Smooth muscle cell (in vitro differentiated cells): ENCODE results near the gene PTGER4. TPM values are rescaled to one million over a fixed set of nuclear protein-coding genes. Genes with fewer than 3 reads are reported as not detected.

Experiments used
- DNase-seq: peaks from one replicate; lab custom pipeline; 2025; ENCODE audit not compliant: unreplicated experiment; lab: John Stamatoyannopoulos, UW
- H2AFZ ChIP-seq: fragments of 200-600 bp; sonication (generic); 2 replicates; pipeline ENCODE4 v1.6.0; 2016; ENCODE audit warnings: antibody characterized with exemption, low read depth, mild to moderate bottlenecking
- H3F3A ChIP-seq: fragments of 200-600 bp; sonication (generic); 2 replicates; pipeline ENCODE4 v1.6.0; 2017; ENCODE audit warnings: antibody characterized with exemption, low read depth
- H3K27ac ChIP-seq: fragments of 200-600 bp; sonication (generic); 2 replicates; pipeline ENCODE4 v1.5.1; 2016; ENCODE audit warnings: low read depth, mild to moderate bottlenecking
- H3K27me3 ChIP-seq: fragments of 200-600 bp; sonication (generic); 2 replicates; pipeline ENCODE4 v1.6.1; 2016; ENCODE audit warnings: low read depth, mild to moderate bottlenecking
- H3K36me3 ChIP-seq: fragments of 200-600 bp; sonication (generic); 2 replicates; pipeline ENCODE4 v1.5.1; 2016; ENCODE audit warnings: low read depth
- H3K4me1 ChIP-seq: fragments of 200-600 bp; sonication (generic); 2 replicates; pipeline ENCODE4 v1.5.1; 2016; ENCODE audit warnings: low read depth
- H3K4me2 ChIP-seq: fragments of 200-600 bp; sonication (generic); 2 replicates; pipeline ENCODE4 v1.6.0; 2016; ENCODE audit warnings: mild to moderate bottlenecking
- H3K4me3 ChIP-seq: fragments of 200-600 bp; sonication (generic); 2 replicates; pipeline ENCODE4 v1.5.1; 2016; ENCODE audit warnings: mild to moderate bottlenecking
- H3K79me2 ChIP-seq: fragments of 200-600 bp; sonication (generic); 2 replicates; pipeline ENCODE4 v1.6.0; 2016; ENCODE audit warnings: low read depth, mild to moderate bottlenecking
- H3K9ac ChIP-seq: fragments of 200-600 bp; sonication (generic); 2 replicates; pipeline ENCODE4 v1.6.0; 2016; ENCODE audit warnings: low read depth
- H3K9me3 ChIP-seq: fragments of 200-600 bp; sonication (generic); replicated peaks from 2 replicates; pipeline ENCODE4 v1.5.1; 2016; ENCODE audit warnings: low read depth
- H4K20me1 ChIP-seq: fragments of 200-600 bp; sonication (generic); 2 replicates; pipeline ENCODE4 v1.6.0; 2016; ENCODE audit warnings: low read depth
- CTCF ChIP-seq: fragments of 200-600 bp; sonication (generic); IDR thresholded peaks from 2 replicates; pipeline ENCODE4 v1.5.1; 2017; ENCODE audit warnings: borderline replicate concordance, mild to moderate bottlenecking, antibody characterized with exemption; ENCODE audit not compliant: insufficient read depth, poor library complexity, severe bottlenecking
- whole genome bisulfite sequencing: methylation state at CpG from one replicate; pipeline ENCODE4 v1.1.7; 2016; ENCODE audit warnings: low lambda C conversion rate; 5-methylcytosine and 5-hydroxymethylcytosine counted together
- polyA plus RNA-seq: library from polyadenylated mRNA; unstranded; fragments of >200 nt; fragmentation: Nextera tagmentation; extraction: Ambion mirVana; gene quantifications from 2 replicates; pipeline ENCODE4 v1.2.1, GENCODE V29; 2016
- total RNA-seq: library from RNA; depleted of rRNA; stranded (reverse); fragments of >200 nt; gene quantifications from 2 replicates; pipeline ENCODE4 v1.2.3, GENCODE V29; 2014

Gene PTGER4
- total and polyA plus RNA-seq, 2 experiments from 2014 or later, result 0.27 to 0.31 TPM

GRCh38 chr5:40679148-40679912, 385 bp upstream of the PTGER4 start:
- Histone ChIP-seq H3K9ac (no peak overlapping the region), H3K27me3 (peaks cover 66% of the 10 kb centered on the region), H2AFZ (peak overlapping the region; percentile 90), H3K27ac (no peak overlapping the region), H3K36me3 (no peaks in the 10 kb centered on the region), H3F3A (no peaks in the 10 kb centered on the region), H3K4me1 (peaks cover 18% of the 10 kb centered on the region), H3K79me2 (no peaks in the 10 kb centered on the region), H4K20me1 (no peaks in the 10 kb centered on the region), H3K9me3 (no peaks in the 10 kb centered on the region), H3K4me3 (peak overlapping the region; percentile 89), H3K4me2 (peak overlapping the region; percentile 86)
- WGBS, result 2% methylated on average over 56 of the region's 60 CpGs
- TF ChIP-seq CTCF, result no peak
- peak; percentile 69 for DNase-seq

GRCh38 chr5:40680741-40681362, 1.1 kb downstream of the PTGER4 start:
- Histone ChIP-seq H3K4me1 (peaks cover 18% of the 10 kb centered on the region), H2AFZ (no peak overlapping the region), H3K27me3 (peaks cover 67% of the 10 kb centered on the region), H3K9me3 (no peaks in the 10 kb centered on the region), H3K4me3 (peak overlapping the region; percentile 89), H3K27ac (no peak overlapping the region), H3K36me3 (no peaks in the 10 kb centered on the region), H4K20me1 (no peaks in the 10 kb centered on the region), H3K4me2 (peak overlapping the region; percentile 86), H3K79me2 (no peaks in the 10 kb centered on the region), H3K9ac (no peak overlapping the region), H3F3A (no peaks in the 10 kb centered on the region)
- WGBS, result 11% methylated on average over 37 of the region's 37 CpGs
- no peak for TF ChIP-seq CTCF
- DNase-seq, result no peak

- H2AFZ ChIP-seq, result no peak overlapping the region
- H3K27ac ChIP-seq, result no peak overlapping the region
- no peaks in the 10 kb centered on the region for H4K20me1 ChIP-seq
- no peaks in the 10 kb centered on the region for H3K36me3 ChIP-seq
- peaks cover 63% of the 10 kb centered on the region for H3K27me3 ChIP-seq
- no peaks in the 10 kb centered on the region for H3F3A ChIP-seq
- no peak overlapping the region for H3K9ac ChIP-seq
- no peaks in the 10 kb centered on the region for H3K79me2 ChIP-seq
- TF ChIP-seq CTCF, result no peak
- peaks cover 18% of the 10 kb centered on the region for H3K4me1 ChIP-seq
- H3K9me3 ChIP-seq, result no peaks in the 10 kb centered on the region
- 6% methylated on average over 67 of the region's 67 CpGs for WGBS
- H3K4me3 ChIP-seq, result peak overlapping the region; percentile 89
- DNase-seq, result no peak
- peak overlapping the region; percentile 86 for H3K4me2 ChIP-seq
These were observed 1.8 kb downstream of the PTGER4 start for GRCh38 chr5:40681363-40682153.
